ENCODE data around the gene TYR.
"Not testable (repeated sequence)": the region's sequence is repeated elsewhere in the genome, so short reads cannot be mapped to it uniquely, and the experiment has no call there.

The TYR gene

DNA sequence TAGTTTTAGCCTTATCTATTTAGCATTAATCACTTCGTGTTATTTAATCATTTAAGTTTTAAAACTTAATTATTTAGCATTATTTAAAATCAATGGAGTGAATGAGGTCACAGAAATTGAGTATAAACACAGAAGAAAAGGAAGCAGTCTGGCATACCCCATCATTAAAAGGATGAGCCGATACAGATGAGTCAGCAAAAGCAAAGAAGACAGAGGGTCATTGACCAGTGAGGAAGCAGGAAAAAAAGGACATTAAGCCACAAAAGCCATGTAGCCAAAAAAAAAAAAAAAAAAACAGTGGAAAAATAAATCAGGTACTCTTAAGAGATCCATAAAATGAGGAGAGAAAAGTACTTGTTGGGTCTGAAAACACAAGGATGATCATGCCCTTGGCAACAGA lies 71.5 kb downstream of the TYR start:
- in situ Hi-C loops (cut with HindIII; ENCODE audit: low pct_ligation_motif_present, low pct_unique_long_range_greater_than_20kb, low sequenced_read_pairs) = no loop called here
- DNase-seq = no peak

DNA sequence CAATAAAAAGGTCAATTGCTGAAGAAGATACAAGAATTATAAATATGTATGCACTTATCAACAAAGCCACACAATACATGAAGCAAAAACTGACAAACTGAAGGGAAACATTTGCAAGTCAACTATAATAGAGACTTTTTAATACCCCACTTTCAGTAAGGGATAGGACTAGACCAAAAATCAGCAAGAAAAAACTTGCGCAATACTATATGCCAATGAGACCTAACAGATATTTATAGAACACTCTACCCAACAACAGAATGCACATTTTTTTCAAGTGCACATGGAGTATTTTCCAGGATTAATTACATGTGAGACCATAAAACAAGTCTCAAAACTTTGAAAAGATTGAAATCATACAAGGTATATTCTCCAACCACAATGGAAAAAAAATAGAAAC lies 83.8 kb downstream of the TYR start:
- in situ Hi-C loops (cut with HindIII; ENCODE audit: low pct_ligation_motif_present, low pct_unique_long_range_greater_than_20kb, low sequenced_read_pairs); DNase-seq: not testable (repeated sequence)

DNA sequence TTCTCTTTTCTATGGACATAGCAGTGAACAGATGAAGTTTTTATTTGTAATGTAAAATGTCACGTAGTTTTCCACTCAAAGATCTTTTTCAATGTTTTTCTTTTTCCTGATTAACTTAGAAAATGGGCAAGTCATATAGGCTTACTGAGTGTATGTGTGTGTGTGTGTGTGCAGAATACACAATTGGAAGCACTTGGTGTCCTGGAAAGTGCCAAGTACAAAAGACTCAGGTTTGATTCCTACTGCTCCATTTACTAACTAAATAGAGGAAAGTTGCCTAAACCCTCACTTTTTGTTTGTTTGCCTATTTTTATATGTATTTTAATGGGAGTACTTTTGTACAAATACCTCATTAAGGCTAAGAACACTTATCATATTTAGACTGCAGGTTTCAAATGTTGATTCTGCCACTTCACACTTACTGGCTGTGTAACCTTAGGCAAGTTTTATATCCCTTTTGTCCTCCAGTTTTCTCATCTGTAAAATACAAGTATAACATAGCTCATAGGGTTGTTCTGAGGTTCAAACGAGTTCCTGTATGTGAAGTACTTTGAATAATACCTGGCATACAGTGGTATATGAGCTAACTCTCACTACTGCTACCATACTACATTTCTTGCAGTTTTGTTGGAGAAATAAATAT lies 90.1 kb downstream of the TYR start:
- in situ Hi-C loops (cut with HindIII; ENCODE audit: low pct_ligation_motif_present, low pct_unique_long_range_greater_than_20kb, low sequenced_read_pairs) = no loop called here
- no peak for DNase-seq

DNA sequence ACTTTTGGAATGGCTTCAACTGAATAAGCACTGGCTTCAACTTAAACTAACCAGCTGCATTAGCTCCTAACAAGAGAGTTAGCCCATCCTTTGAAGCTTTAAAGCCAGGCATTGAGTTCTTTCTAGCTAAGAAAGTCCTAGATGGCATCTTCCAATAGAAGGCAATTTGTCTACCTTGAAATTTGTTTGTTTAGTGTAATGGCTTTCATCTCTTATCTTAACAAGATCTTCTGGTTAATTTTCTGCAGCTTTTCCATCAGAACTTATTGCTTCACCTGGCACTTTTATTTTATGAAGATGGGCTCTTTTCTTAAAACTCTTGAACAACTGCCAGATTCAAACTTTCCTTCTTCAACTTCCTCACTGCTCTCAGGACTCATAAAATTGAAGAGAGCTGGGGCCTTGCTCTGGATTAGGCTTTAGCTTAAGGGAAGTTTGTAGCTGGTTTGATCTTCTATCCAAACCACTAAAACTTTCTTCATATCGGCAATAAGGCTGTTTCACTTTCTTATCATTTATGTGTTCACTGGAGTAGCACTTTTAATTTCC lies 94.9 kb downstream of the TYR start:
- DNase-seq; in situ Hi-C loops (cut with HindIII; ENCODE audit: low pct_ligation_motif_present, low pct_unique_long_range_greater_than_20kb, low sequenced_read_pairs): not testable (repeated sequence)

DNA sequence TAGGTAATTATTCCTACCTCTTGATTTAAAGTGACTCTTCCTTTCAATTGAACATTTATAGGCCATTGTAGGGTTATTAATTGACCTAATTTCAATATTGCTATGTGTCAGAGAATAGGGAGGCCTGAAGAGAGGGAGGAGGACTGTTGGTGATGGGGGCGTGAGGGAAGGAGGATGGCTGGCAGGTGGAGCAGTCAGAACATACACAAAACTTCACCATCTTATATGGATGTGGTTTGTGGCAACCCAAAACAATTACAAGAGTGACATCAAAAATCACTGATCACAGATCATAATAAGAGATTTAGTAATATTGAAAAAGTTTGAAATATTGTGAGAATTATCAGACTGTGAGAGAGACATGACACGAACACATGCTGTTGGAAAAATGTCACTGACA lies 95.5 kb downstream of the TYR start:
- in situ Hi-C loops (cut with HindIII; ENCODE audit: low pct_ligation_motif_present, low pct_unique_long_range_greater_than_20kb, low sequenced_read_pairs); DNase-seq: not testable (repeated sequence)

DNA sequence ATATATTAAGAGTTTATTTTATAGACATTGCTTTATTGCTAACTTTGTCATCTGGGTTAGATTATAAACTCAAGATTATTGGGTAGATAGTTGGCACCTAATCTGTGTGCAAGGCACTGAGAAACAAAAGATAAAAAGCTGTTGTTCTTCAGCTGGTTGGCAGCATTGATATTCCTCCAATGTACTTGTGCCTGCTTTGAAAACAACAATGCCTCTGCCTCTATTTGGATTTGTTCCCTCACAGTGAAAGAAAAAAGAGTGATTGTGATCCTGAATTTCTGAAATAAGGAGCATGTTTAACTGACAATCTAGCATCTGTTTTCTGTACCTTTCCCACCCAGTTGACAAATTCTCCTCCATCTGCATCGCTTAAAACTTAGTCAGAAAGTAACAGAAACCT lies 98.3 kb downstream of the TYR start:
- no peak for DNase-seq
- in situ Hi-C loops (cut with HindIII; ENCODE audit: low pct_ligation_motif_present, low pct_unique_long_range_greater_than_20kb, low sequenced_read_pairs) = no loop called here

DNA sequence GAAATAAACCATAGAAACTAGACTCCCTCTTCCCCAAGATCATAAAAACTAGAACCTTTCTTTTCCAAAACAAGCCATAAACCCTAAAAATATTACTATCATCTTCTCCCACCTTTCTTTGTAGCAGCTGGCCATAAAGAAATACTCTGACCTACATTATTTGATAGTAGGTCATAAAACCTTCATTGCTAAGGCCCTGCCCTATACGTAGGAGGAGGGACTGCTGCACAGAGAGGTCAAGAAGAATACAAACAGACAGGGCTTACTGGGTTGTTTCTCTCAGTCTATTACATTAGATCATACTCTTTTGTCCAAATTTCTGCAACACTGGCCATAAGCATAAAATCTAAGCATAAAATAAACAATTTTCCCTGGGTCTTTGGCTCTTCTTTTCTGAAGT lies 101.5 kb downstream of the TYR start:
- in situ Hi-C loops (cut with HindIII; ENCODE audit: low pct_ligation_motif_present, low pct_unique_long_range_greater_than_20kb, low sequenced_read_pairs) = no loop called here
- DNase-seq = no peak

DNA sequence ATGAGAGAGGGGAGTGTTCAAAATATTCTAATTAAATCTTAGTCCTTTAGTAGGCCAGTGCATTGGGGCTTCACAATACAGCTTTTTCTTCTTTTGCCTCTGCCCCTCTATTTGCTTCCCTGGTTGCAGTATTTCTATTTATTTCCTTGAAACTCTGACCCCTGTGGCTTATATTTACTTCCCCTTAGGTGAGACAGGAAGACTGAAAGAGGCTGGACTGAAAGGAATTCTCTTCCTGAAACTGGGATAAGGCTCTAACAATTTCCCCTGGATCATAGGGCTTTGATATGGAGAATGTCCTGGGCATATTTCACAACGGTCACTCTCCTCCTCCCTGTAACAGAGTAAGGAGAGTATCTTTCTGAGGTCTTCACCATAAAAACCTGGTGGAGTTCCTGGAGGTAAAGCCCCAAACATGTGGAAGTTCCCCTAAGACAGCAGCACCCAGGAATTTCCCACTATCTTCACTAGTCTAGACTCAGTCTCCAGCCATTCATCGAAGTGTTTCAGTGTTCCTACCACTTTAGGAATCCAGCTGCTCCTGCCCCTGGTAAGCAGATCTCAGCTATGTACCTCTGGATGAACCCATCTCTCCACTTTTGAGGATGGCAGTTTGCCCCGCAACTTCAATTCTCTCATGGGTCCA lies 103.5 kb downstream of the TYR start:
- in situ Hi-C loops (cut with HindIII; ENCODE audit: low pct_ligation_motif_present, low pct_unique_long_range_greater_than_20kb, low sequenced_read_pairs); DNase-seq: not testable (repeated sequence)

DNA sequence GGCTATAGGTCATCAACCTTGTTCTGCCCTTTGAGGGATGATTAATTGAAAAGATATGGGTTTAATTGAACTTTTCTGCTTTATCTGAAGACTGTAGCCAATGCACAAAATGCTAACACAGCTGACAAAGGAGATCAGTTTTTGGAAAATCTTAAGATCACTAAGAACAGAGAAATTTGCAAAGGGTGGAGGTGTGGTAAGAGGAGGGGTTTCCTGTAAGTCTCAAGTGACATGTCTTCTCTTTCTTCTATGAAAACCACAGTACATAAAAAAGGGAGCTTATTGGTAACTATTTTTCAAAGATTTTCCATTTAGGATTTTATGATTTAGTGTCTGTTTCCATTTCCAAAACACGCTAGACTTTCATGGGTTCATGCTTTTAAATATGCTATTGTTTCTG lies 108.9 kb downstream of the TYR start:
- in situ Hi-C loops (cut with HindIII; ENCODE audit: low pct_ligation_motif_present, low pct_unique_long_range_greater_than_20kb, low sequenced_read_pairs); DNase-seq: not testable (repeated sequence)

DNA sequence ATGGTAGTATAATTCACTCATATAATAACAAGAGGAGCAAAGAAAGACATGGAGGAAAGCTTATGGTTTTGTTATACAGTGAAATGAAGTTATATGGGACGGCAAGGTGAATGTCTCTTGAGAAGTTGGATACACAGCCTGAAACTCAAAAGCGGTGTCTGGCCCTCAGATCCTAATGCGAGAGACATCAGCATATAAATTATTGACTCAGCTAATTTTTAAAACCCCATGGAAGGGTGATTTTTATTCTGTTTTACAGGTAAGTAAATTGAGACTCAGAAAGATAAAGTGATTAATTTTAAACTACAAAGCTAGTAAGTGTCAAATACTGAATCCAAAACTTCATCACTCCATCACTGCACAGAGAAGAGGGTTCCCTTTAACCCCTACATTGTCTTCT lies 110.3 kb downstream of the TYR start:
- in situ Hi-C loops (cut with HindIII; ENCODE audit: low pct_ligation_motif_present, low pct_unique_long_range_greater_than_20kb, low sequenced_read_pairs); DNase-seq: not testable (repeated sequence)

DNA sequence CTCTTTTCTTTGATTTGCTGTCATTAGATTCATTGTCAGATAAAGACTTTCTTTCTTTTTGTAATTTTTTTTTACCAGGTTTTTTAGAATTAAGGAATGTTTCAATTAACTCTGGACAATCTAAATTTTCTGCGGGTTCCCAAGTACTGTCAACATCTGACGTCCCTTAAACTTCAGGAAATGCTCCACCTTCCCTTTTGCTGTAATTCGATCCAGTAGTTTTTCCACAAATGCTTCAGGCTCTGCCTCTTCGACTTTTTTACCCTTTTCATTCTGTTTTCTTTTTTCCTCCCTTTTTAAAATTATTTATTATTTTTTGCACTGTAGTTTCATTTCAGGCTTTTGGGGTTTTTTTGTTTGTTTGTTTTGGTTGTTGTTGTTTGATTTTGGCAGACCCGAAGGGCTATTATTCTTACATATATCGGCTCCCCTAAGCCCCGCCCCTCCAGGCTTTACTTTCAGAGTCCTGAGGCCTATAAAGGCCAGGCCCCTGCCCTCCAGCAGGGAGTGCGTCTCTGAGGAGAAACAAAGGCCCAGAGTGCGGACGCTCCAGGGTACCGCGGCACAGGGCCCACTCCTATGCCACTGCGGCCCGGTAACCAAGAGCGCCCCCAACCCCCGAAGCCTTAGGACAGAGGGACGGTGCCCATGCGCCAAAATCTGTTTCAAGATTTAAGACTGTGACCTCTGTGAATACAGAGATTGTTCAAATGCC lies 116.4 kb downstream of the TYR start:
- in situ Hi-C loops (cut with HindIII; ENCODE audit: low pct_ligation_motif_present, low pct_unique_long_range_greater_than_20kb, low sequenced_read_pairs) = no loop called here
- no peak for DNase-seq

DNA sequence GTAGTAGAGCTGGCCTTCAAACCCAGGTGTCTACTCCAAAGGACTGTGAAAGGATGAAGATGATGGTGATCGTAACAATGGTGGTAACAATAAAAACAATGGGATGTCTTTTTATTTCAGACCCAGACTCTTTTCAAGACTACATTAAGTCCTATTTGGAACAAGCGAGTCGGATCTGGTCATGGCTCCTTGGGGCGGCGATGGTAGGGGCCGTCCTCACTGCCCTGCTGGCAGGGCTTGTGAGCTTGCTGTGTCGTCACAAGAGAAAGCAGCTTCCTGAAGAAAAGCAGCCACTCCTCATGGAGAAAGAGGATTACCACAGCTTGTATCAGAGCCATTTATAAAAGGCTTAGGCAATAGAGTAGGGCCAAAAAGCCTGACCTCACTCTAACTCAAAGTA lies 117.3 kb downstream of the TYR start:
- in situ Hi-C loops (cut with HindIII; ENCODE audit: low pct_ligation_motif_present, low pct_unique_long_range_greater_than_20kb, low sequenced_read_pairs); DNase-seq: not testable (repeated sequence)

DNA sequence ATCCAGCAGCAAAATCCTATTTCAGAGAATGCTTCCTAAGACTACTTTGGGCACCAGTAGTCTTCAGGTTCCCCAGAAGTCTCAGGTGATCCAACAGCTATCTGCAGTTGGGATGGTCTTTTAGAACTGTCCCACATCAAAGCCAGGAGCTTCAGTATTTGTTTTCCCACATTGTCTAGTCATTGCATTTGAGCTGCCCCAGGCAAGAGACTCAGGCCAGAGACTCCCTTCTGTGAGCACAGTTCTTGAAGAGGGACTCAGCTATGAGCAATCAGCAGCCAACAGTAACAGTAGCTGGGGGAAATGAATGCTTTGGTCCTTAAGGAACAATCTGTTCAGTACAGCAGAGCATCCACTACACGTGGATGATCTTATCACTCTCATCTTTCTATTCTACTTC lies 125.4 kb downstream of the TYR start:
- DNase-seq; in situ Hi-C loops (cut with HindIII; ENCODE audit: low pct_ligation_motif_present, low pct_unique_long_range_greater_than_20kb, low sequenced_read_pairs): not testable (repeated sequence)

DNA sequence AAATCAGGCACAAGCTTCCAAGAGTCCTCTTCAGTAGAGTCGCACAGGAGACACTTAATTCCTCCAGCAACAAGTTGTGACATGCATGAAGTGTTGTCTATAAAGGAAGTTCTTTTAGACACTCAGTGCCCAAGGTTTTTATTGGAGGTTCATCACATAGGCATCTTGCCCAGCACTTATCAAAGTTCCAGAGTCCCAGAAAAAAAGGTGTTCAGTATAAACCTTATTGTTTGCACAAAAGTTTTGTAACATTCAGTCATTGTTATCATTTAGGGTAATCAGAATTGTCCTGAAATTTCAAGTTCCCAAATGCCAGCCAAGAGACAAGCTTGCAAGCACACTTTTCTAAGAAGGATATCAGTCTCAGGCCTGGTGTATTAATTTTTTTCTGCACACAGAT lies 130.6 kb downstream of the TYR start:
- DNase-seq; in situ Hi-C loops (cut with HindIII; ENCODE audit: low pct_ligation_motif_present, low pct_unique_long_range_greater_than_20kb, low sequenced_read_pairs): not testable (repeated sequence)

DNA sequence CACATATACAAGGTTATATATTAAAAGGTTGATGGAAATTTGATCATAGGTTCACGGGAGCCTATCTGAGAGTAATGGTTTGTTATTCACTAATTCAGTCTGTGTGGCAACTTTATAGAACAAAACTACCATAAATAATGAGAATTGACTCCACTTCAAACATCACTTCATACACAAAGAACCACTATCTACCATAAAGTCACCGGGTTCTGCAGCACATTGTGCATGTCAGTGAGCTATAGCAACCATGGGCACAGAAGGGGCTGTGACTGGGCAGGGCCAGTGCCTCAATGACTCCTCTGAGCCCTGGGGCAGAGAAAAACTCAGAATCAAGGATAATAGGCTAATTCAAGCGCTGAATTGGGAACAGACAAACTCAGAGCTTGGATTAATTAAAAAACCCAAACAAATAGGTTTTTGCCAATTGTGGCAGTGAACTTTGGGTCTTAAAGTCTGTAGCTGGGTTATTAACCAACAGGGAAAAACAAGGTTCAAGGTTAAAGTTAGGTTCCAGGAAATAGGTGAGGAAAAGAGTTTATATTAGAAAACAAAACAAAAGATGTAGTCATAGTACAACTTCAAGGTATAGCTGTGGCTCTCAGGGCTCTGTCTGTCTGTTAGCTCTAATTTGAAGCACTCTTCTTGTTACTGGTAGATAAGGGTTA lies 131.8 kb downstream of the TYR start:
- DNase-seq; in situ Hi-C loops (cut with HindIII; ENCODE audit: low pct_ligation_motif_present, low pct_unique_long_range_greater_than_20kb, low sequenced_read_pairs): not testable (repeated sequence)

DNA sequence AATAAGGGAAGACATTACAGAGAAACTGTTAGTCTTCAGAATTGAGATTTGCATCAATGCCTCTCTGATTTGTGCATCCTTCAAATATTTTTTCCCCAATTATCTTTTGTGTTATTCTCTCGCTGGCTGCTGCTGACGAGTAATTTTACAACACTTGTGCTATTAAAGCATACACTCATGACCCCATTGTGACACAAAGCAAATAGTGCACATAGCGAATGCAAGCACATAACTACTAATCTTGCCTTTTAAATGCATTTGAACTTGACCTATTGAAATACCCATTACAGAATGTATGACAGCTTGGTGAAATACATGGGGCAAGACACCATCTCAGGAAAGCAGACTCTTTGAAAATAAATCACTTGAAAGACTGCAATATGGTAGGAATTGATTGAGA lies 132.9 kb downstream of the TYR start:
- in situ Hi-C loops (cut with HindIII; ENCODE audit: low pct_ligation_motif_present, low pct_unique_long_range_greater_than_20kb, low sequenced_read_pairs); DNase-seq: not testable (repeated sequence)

DNA sequence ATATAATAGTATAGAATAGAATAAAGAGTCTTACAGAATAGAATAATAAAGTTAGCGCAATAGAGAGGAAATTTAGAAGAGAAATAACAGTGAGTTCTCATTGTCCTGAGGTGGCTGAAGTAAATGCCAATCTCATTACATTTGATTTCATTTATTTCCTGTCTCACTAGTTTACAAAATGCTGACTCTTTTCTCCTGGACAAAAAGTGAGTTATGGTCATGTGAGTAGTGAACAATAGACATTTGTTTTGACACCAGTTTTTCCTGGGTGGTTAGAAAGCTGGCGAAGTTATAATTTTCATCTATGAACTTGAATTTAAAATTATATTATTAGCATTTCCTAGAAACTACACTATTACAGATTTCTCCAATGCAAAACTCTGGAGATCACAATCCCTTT lies 143.7 kb downstream of the TYR start:
- no peak for DNase-seq
- in situ Hi-C loops (cut with HindIII; ENCODE audit: low pct_ligation_motif_present, low pct_unique_long_range_greater_than_20kb, low sequenced_read_pairs) = no loop called here

DNA sequence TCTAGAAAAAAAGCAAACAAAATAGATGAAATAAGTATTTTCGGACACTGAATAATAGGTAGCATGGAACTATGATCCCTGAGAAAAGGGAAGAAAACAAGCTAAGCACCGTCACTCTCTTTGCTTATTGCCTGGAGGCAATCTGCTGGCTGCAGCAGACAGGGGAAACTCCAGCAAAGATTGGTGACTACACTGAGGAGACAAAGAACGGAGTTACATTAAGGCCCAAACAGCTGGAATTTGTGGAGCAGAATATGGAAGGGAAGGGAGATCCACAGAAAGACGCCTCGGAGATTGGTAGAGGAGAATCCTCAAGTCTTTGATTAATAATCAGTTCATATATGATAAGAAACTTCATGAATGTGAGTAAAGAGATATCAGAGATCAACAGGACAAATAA lies 150.2 kb downstream of the TYR start:
- DNase-seq = no peak
- in situ Hi-C loops (cut with HindIII; ENCODE audit: low pct_ligation_motif_present, low pct_unique_long_range_greater_than_20kb, low sequenced_read_pairs) = no loop called here

DNA sequence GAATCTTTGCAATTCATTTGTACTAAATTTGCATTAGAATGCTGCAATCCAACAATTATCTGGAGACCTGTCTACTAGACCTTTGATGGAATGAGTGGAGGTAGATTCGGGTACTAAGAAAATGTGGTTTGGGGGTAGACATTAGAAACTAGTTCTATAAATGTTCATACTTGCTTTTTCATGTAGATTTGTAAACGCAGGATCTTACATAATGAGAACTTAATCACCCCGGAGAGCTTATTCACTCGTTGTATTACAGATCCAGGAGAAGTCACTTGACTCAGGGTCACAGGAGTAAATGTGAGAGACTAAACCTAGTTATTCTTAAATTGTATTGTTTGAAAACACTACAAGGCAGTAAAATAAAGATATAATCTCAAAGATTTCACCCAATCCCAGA lies 154.3 kb downstream of the TYR start:
- in situ Hi-C loops (cut with HindIII; ENCODE audit: low pct_ligation_motif_present, low pct_unique_long_range_greater_than_20kb, low sequenced_read_pairs); DNase-seq: not testable (repeated sequence)
